Smooth muscle cell (in vitro differentiated cells): ENCODE results near the gene RAPGEF2. TPM values are rescaled to one million over a fixed set of nuclear protein-coding genes. Genes with fewer than 3 reads are reported as not detected.

Experiments
- DNase-seq: peaks from one replicate; lab custom pipeline; 2025; ENCODE audit not compliant: unreplicated experiment; lab: John Stamatoyannopoulos, UW
- H2AFZ ChIP-seq: fragments of 200-600 bp; sonication (generic); 2 replicates; pipeline ENCODE4 v1.6.0; 2016; ENCODE audit warnings: antibody characterized with exemption, low read depth, mild to moderate bottlenecking
- H3F3A ChIP-seq: fragments of 200-600 bp; sonication (generic); 2 replicates; pipeline ENCODE4 v1.6.0; 2017; ENCODE audit warnings: antibody characterized with exemption, low read depth
- H3K27ac ChIP-seq: fragments of 200-600 bp; sonication (generic); 2 replicates; pipeline ENCODE4 v1.5.1; 2016; ENCODE audit warnings: low read depth, mild to moderate bottlenecking
- H3K27me3 ChIP-seq: fragments of 200-600 bp; sonication (generic); 2 replicates; pipeline ENCODE4 v1.6.1; 2016; ENCODE audit warnings: low read depth, mild to moderate bottlenecking
- H3K36me3 ChIP-seq: fragments of 200-600 bp; sonication (generic); 2 replicates; pipeline ENCODE4 v1.5.1; 2016; ENCODE audit warnings: low read depth
- H3K4me1 ChIP-seq: fragments of 200-600 bp; sonication (generic); 2 replicates; pipeline ENCODE4 v1.5.1; 2016; ENCODE audit warnings: low read depth
- H3K4me2 ChIP-seq: fragments of 200-600 bp; sonication (generic); 2 replicates; pipeline ENCODE4 v1.6.0; 2016; ENCODE audit warnings: mild to moderate bottlenecking
- H3K4me3 ChIP-seq: fragments of 200-600 bp; sonication (generic); 2 replicates; pipeline ENCODE4 v1.5.1; 2016; ENCODE audit warnings: mild to moderate bottlenecking
- H3K79me2 ChIP-seq: fragments of 200-600 bp; sonication (generic); 2 replicates; pipeline ENCODE4 v1.6.0; 2016; ENCODE audit warnings: low read depth, mild to moderate bottlenecking
- H3K9ac ChIP-seq: fragments of 200-600 bp; sonication (generic); 2 replicates; pipeline ENCODE4 v1.6.0; 2016; ENCODE audit warnings: low read depth
- H3K9me3 ChIP-seq: fragments of 200-600 bp; sonication (generic); replicated peaks from 2 replicates; pipeline ENCODE4 v1.5.1; 2016; ENCODE audit warnings: low read depth
- H4K20me1 ChIP-seq: fragments of 200-600 bp; sonication (generic); 2 replicates; pipeline ENCODE4 v1.6.0; 2016; ENCODE audit warnings: low read depth
- CTCF ChIP-seq: fragments of 200-600 bp; sonication (generic); IDR thresholded peaks from 2 replicates; pipeline ENCODE4 v1.5.1; 2017; ENCODE audit warnings: borderline replicate concordance, mild to moderate bottlenecking, antibody characterized with exemption; ENCODE audit not compliant: insufficient read depth, poor library complexity, severe bottlenecking
- WGBS: methylation state at CpG from one replicate; pipeline ENCODE4 v1.1.7; 2016; ENCODE audit warnings: low lambda C conversion rate; 5-methylcytosine and 5-hydroxymethylcytosine counted together
- polyA plus RNA-seq: library from polyadenylated mRNA; unstranded; fragments of >200 nt; fragmentation: Nextera tagmentation; extraction: Ambion mirVana; gene quantifications from 2 replicates; pipeline ENCODE4 v1.2.1, GENCODE V29; 2016
- total RNA-seq: library from RNA; depleted of rRNA; stranded (reverse); fragments of >200 nt; gene quantifications from 2 replicates; pipeline ENCODE4 v1.2.3, GENCODE V29; 2014

The RAPGEF2 gene
- total and polyA plus RNA-seq, 2 experiments from 2014 or later = 7.4 to 44.7 TPM

GRCh38 chr4:159103384-159103990 is 608 bp downstream of the RAPGEF2 start:
- Histone ChIP-seq H3K27me3 (no peaks in the 10 kb centered on the region), H3F3A (no peaks in the 10 kb centered on the region), H3K79me2 (peaks cover 46% of the 10 kb centered on the region), H3K4me3 (peak overlapping the region; percentile 98), H3K4me1 (peaks cover 30% of the 10 kb centered on the region), H3K9me3 (no peaks in the 10 kb centered on the region), H3K27ac (peak overlapping the region; percentile 98), H3K4me2 (peak overlapping the region; percentile 87), H3K9ac (peak overlapping the region; percentile 98), H4K20me1 (peaks cover 45% of the 10 kb centered on the region), H2AFZ (peak overlapping the region; percentile 70), H3K36me3 (no peaks in the 10 kb centered on the region)
- DNase-seq = peak; percentile 50
- TF ChIP-seq CTCF = no peak
- under 1% methylated on average over 26 of the region's 72 CpGs for WGBS

DNA sequence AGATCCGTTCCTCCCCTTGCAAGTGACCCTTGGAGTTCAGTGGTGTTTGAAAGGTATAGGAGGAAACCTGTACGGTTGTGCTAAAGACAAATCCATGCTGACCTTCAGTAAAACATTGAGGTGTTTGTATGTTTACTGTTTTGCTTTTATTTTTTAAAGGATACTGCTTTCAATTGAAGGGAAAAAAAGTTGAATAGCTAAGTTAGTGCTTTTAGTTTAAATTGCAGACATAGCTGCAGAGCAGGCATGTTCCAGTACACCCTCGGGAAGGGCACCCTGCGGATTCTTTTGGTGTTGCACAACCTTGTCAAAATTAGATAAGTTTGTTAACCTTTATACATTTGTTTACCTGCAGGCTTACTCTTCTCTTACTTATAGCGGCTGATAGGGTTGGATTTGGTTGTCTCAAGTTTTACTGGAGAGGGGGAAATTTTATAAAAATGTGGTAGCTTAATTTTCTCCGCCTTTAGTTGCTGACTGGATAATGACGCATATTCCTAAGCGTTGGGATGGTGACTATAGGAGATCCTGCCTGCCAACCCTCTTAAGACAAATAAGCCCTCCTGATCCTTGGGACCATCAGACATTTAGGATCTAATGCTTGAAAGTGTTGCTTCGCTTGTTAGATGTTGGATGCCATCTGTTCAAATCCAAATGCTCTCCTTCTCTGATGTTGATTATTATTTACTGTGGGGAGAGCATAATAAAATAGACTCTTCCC is 2.0 kb downstream of the RAPGEF2 start:
- no peak for TF ChIP-seq CTCF
- Histone ChIP-seq H3K9ac (peak overlapping the region; percentile 80), H4K20me1 (peaks cover 59% of the 10 kb centered on the region)

DNA sequence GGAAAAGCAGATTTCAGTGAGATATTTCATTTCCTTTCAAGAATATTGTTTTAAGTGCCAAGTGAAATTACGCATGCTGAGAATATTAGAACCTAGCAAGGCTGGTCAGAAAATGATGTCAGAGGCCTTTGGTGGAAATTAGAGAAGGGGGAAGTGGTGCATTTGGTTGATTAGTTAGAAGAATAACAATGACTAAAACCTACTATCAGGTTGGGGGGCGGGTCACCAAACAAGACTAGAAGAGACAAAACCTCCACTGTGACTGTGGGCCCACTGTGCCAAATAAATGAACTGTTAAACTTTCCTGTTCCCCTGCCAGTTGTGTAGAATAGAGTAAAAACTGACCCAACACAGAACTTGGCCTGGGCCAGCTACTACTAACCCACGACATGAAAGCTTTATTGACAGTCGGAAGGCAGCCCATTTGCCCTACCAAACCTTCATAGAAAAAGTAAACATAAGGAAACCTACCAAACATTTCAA is 2.9 kb downstream of the RAPGEF2 start:
- H4K20me1 ChIP-seq = peaks cover 68% of the 10 kb centered on the region
- H3K36me3 ChIP-seq = no peaks in the 10 kb centered on the region
- H3K4me1 ChIP-seq = peaks cover 33% of the 10 kb centered on the region
- H3F3A ChIP-seq = no peaks in the 10 kb centered on the region
- 60% methylated on average over 4 of the region's 4 CpGs for WGBS
- peak overlapping the region; percentile 80 for H3K9ac ChIP-seq
- peak overlapping the region; percentile 87 for H3K4me2 ChIP-seq
- no peaks in the 10 kb centered on the region for H3K27me3 ChIP-seq
- no peak overlapping the region for H2AFZ ChIP-seq
- no peak for DNase-seq
- H3K9me3 ChIP-seq = no peaks in the 10 kb centered on the region
- peak overlapping the region; percentile 98 for H3K4me3 ChIP-seq
- peaks cover 69% of the 10 kb centered on the region for H3K79me2 ChIP-seq
- TF ChIP-seq CTCF = no peak
- H3K27ac ChIP-seq = peak overlapping the region; percentile 1

More for the DNA sequence above, 2.0 kb downstream of the RAPGEF2 start:
- Histone ChIP-seq H3K27me3 (no peaks in the 10 kb centered on the region), H3F3A (no peaks in the 10 kb centered on the region), H3K4me1 (peaks cover 30% of the 10 kb centered on the region), H3K4me3 (peak overlapping the region; percentile 98), H3K36me3 (no peaks in the 10 kb centered on the region), H3K27ac (peak overlapping the region; percentile 47), H3K4me2 (peak overlapping the region; percentile 87), H3K79me2 (peaks cover 59% of the 10 kb centered on the region), H3K9me3 (no peaks in the 10 kb centered on the region), H2AFZ (no peak overlapping the region)
- WGBS = 8% methylated on average over 9 of the region's 9 CpGs
- no peak for DNase-seq
